ENCODE data around the gene TRIM36. TPM values are rescaled to one million over a fixed set of nuclear protein-coding genes. Genes with fewer than 3 reads are reported as not detected.

Gene TRIM36
- total and polyA plus RNA-seq, 5 donors from 2014 or later = not detected

DNA sequence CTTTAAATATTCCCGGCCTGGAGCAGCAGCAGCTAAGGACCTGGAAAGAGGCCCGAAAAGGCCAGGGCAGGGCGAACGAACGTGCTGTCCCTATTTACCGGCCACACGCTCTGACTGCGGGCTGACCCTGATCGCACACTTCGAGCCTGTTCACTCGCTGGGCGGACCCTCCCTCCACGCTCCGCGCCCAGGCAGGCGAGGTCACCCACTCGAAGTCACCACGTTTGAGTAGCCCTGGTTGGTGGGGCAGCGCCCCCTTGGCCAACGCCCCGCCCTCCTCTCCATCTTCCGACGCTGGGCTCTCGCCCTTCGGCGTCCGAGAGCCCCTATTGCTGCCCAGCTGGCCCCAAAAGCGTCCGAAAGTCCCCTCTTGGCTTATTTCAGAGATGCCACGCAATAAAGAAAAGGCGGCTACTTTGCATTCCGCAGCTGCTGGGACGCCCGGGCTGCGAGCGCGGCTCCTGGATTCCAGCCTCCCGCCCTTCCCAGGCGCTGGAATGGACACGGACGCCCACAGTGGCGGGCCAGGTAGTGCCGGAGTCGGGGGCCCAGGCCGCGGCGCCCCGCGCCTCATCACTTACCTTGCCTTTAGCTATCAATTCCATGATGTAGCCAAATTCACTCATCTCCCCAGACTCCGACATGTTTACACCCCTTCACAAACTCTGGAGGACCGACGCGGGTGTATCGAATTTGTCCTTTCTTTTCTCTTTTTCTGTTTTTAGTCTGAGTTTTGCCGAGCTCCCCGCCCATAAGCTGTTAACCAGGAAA is 9.9 kb upstream of the TRIM36 start:
- no peak overlapping the region for H3K27ac ChIP-seq (ENCODE audit: insufficient read depth, low read length, poor library complexity, severe bottlenecking)
- H3K4me1 ChIP-seq (ENCODE audit: control insufficient read depth, insufficient read depth, low read length, poor library complexity, severe bottlenecking) = peaks cover 16% of the 10 kb centered on the region
- Mint-ChIP-seq H3K4me3 (peak overlapping the region; percentile 77 to 86 (median 80)), H3K27me3 (peaks cover 95% of the 10 kb centered on the region), H3K4me1 (peaks cover 0 to 7% (median 4%) of the 10 kb centered on the region in 4 donors), H3K27ac (no peak overlapping the region), H3K9me3 (peaks cover 0 to 3% (median 0%) of the 10 kb centered on the region in 7 donors), H3K36me3 (peaks cover 6% of the 10 kb centered on the region)
- DNase-seq (peak in 1 of 3 donors; percentile 15), ATAC-seq (ENCODE audit: low read depth in 2 of 2) (no peak)
- H3K36me3 ChIP-seq (ENCODE audit: control insufficient read depth, insufficient read depth, low read length) = no peaks in the 10 kb centered on the region
- H3K9me3 ChIP-seq (ENCODE audit: control insufficient read depth in 2 of 2, low read length in 2 of 2) = no peaks in the 10 kb centered on the region
- peak overlapping the region; percentile 44 for H3K4me3 ChIP-seq (ENCODE audit: low read depth, low read length)
- peaks cover 70% of the 10 kb centered on the region for H3K27me3 ChIP-seq (ENCODE audit: control insufficient read depth, insufficient read depth, low read length)

DNA sequence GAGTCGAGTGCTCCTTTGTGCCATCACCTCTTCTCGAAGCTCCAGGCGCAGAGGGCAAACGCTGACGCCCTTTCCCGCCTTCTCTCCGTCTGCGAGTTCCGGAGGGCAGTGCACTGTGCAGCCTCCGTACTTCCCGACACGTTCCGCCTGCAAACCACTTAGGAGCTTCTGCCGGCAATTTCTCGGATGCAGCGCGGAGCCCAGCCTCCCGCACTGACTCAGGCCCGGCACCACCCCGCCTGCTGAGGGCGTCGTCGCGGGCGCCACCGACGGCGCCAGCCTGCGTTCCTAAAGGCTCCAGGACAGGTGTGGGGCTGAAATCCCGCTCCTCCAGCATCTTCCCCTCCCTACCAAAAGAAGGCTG is 9.3 kb upstream of the TRIM36 start:
- Mint-ChIP-seq H3K27ac (no peak overlapping the region), H3K27me3 (peaks cover 95% of the 10 kb centered on the region), H3K36me3 (peaks cover 6% of the 10 kb centered on the region), H3K9me3 (peaks cover 0 to 2% (median 0%) of the 10 kb centered on the region in 7 donors), H3K4me1 (peaks cover 0 to 7% (median 4%) of the 10 kb centered on the region in 4 donors), H3K4me3 (peak overlapping the region in 3 of 4 donors; percentile 19 to 50 (median 32))
- Histone ChIP-seq H3K27me3 (ENCODE audit: control insufficient read depth, insufficient read depth, low read length) (peaks cover 70% of the 10 kb centered on the region), H3K9me3 (ENCODE audit: control insufficient read depth in 2 of 2, low read length in 2 of 2) (no peaks in the 10 kb centered on the region), H3K36me3 (ENCODE audit: control insufficient read depth, insufficient read depth, low read length) (no peaks in the 10 kb centered on the region), H3K27ac (ENCODE audit: insufficient read depth, low read length, poor library complexity, severe bottlenecking) (no peak overlapping the region), H3K4me1 (ENCODE audit: control insufficient read depth, insufficient read depth, low read length, poor library complexity, severe bottlenecking) (peaks cover 16% of the 10 kb centered on the region), H3K4me3 (ENCODE audit: low read depth, low read length) (no peak overlapping the region)
- DNase-seq (no peak), ATAC-seq (ENCODE audit: low read depth in 2 of 2) (no peak)

DNA sequence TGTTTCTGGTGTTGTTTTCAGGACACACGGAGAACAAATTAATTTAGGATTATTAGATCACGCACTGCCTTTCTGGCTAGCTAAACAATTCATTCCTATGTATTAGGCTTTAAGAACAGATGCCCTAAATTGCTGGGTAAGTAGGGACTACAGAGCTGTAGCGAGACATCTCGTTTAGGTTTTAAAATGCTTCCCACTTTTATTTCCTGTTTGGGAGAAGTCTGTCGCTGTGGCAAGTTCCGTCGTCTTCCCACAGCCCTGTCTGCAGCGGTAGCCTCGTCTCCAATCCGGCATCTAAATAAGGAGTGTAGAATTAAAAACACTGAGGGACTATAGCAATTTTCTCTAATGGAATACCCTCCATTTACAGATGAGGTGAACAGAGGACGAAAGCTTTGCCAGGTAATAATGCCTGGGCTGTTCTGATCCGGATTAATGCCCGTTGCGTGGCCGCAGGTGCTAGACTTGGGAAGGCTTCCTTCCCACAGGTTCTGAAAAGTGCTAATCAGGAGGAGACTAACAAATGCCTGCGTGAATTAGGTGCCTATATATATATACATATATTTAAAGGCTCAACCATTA is 1.3 kb upstream of the TRIM36 start:
- peaks cover 49% of the 10 kb centered on the region for H3K27me3 ChIP-seq (ENCODE audit: control insufficient read depth, insufficient read depth, low read length)
- DNase-seq = no peak
- ATAC-seq (ENCODE audit: low read depth in 2 of 2) = no peak
- peaks cover 4 to 19% (median 8%) of the 10 kb centered on the region in 4 donors for H3K4me1 Mint-ChIP-seq
- H3K27ac ChIP-seq (ENCODE audit: insufficient read depth, low read length, poor library complexity, severe bottlenecking) = no peak overlapping the region
- no peak overlapping the region for H3K27ac Mint-ChIP-seq
- H3K36me3 ChIP-seq (ENCODE audit: control insufficient read depth, insufficient read depth, low read length) = no peaks in the 10 kb centered on the region
- peaks cover 3 to 15% of the 10 kb centered on the region in 2 experiments for H3K9me3 ChIP-seq (ENCODE audit: control insufficient read depth in 2 of 2, low read length in 2 of 2)
- peaks cover 72% of the 10 kb centered on the region for H3K27me3 Mint-ChIP-seq
- peak overlapping the region; percentile 6 for H3K4me3 ChIP-seq (ENCODE audit: low read depth, low read length)
- H3K36me3 Mint-ChIP-seq = no peaks in the 10 kb centered on the region
- peaks cover 0 to 16% (median 7%) of the 10 kb centered on the region in 7 donors for H3K9me3 Mint-ChIP-seq
- peak overlapping the region; percentile 68 to 91 (median 76) for H3K4me3 Mint-ChIP-seq
- peaks cover 20% of the 10 kb centered on the region for H3K4me1 ChIP-seq (ENCODE audit: control insufficient read depth, insufficient read depth, low read length, poor library complexity, severe bottlenecking)

DNA sequence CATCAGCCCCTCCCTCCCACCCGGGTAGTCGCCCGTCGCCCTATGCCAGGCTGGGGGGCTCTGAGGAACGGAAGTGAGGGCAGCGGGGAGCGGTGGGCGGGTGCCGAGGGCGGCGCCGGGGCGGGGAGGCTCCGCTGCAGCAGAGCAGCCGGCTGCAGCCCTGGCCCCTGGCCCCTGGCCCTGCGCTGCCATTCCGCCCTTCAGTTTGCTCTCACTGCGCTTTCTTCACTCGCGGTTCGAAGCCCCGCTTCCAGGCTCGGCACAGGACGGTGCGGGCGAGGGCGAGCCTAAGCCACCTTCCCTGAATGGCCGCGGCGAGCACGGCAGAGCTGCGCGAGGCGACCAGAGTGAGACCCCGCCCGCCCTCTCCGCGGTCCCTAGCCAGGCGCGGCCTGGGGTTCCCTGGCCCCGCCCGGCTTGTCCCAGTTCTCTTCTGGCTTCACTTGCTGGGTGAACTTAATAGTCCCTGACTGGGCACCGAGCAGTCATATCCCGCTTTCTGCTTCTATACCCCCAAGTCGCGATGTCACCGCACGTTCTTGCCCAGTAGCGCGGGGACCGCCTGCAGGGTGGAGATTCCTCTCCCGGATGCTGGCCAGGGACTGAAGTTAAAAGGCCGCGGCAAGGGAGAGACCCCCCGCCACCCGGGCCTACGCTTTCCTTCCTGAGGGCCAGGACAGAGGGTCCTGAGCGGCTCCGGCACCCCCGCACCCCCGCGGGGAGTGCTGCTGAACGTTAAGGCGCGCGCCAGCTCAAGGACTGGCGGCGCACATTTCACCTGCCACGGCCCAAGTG is 623 bp upstream of the TRIM36 start:
- H3K27ac Mint-ChIP-seq = no peak overlapping the region
- H3K36me3 Mint-ChIP-seq = no peaks in the 10 kb centered on the region
- ATAC-seq (ENCODE audit: low read depth in 2 of 2) (peak in 1 of 2 donors; percentile 13), DNase-seq (peak in 1 of 3 donors; percentile 28)
- H3K9me3 Mint-ChIP-seq = peaks cover 0 to 16% (median 7%) of the 10 kb centered on the region in 7 donors
- peaks cover 20% of the 10 kb centered on the region for H3K4me1 ChIP-seq (ENCODE audit: control insufficient read depth, insufficient read depth, low read length, poor library complexity, severe bottlenecking)
- no peak overlapping the region for H3K27ac ChIP-seq (ENCODE audit: insufficient read depth, low read length, poor library complexity, severe bottlenecking)
- H3K4me1 Mint-ChIP-seq = peaks cover 4 to 19% (median 8%) of the 10 kb centered on the region in 4 donors
- peak overlapping the region; percentile 68 to 91 (median 80) for H3K4me3 Mint-ChIP-seq
- peaks cover 3 to 15% of the 10 kb centered on the region in 2 experiments for H3K9me3 ChIP-seq (ENCODE audit: control insufficient read depth in 2 of 2, low read length in 2 of 2)
- peak overlapping the region; percentile 6 for H3K4me3 ChIP-seq (ENCODE audit: low read depth, low read length)
- H3K36me3 ChIP-seq (ENCODE audit: control insufficient read depth, insufficient read depth, low read length) = no peaks in the 10 kb centered on the region
- H3K27me3 ChIP-seq (ENCODE audit: control insufficient read depth, insufficient read depth, low read length) = peaks cover 48% of the 10 kb centered on the region
- H3K27me3 Mint-ChIP-seq = peaks cover 67% of the 10 kb centered on the region

DNA sequence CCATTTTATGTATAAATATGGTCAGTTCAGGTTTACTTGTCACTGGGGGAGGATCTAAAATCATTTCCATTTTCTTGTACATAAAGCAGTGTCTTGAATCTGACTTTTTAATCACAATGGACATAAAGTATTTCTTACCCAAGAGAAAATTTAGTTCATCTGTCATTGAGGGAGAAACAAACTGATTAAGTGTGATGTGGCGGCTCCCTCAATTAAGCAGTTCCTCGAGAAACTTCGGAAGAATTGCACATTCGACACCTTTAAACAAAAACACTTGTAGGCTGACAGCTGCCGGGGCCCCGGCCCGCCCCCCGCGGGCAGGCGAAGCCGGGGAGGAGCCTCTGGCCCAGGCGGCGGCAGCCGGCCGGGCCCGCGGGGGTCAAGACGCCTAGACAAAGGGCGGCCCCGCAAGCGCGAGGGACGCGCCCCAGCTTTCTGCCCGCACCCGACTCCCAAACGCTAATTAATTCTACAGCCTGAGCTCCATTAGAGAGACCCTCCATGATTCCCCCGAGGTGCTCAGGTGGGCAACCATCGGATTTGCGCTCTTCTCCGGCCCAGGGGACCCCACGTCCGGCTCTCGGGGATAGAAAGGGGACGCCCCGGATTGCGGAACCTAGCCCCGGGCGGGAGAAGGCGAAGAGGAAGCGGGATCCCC is 750 bp downstream of the TRIM36 start:
- ATAC-seq (ENCODE audit: low read depth in 2 of 2) (no peak), DNase-seq (no peak)
- Histone ChIP-seq H3K27ac (ENCODE audit: insufficient read depth, low read length, poor library complexity, severe bottlenecking) (no peak overlapping the region), H3K9me3 (ENCODE audit: control insufficient read depth in 2 of 2, low read length in 2 of 2) (peaks cover 6 to 15% of the 10 kb centered on the region in 2 experiments), H3K4me3 (ENCODE audit: low read depth, low read length) (no peak overlapping the region), H3K27me3 (ENCODE audit: control insufficient read depth, insufficient read depth, low read length) (peaks cover 40% of the 10 kb centered on the region), H3K36me3 (ENCODE audit: control insufficient read depth, insufficient read depth, low read length) (no peaks in the 10 kb centered on the region), H3K4me1 (ENCODE audit: control insufficient read depth, insufficient read depth, low read length, poor library complexity, severe bottlenecking) (peaks cover 20% of the 10 kb centered on the region)
- Mint-ChIP-seq H3K27ac (no peak overlapping the region), H3K9me3 (peaks cover 2 to 17% (median 7%) of the 10 kb centered on the region in 7 donors), H3K27me3 (peaks cover 66% of the 10 kb centered on the region), H3K4me1 (peaks cover 4 to 19% (median 8%) of the 10 kb centered on the region in 4 donors), H3K36me3 (no peaks in the 10 kb centered on the region), H3K4me3 (peak overlapping the region; percentile 66 to 89 (median 82))

DNA sequence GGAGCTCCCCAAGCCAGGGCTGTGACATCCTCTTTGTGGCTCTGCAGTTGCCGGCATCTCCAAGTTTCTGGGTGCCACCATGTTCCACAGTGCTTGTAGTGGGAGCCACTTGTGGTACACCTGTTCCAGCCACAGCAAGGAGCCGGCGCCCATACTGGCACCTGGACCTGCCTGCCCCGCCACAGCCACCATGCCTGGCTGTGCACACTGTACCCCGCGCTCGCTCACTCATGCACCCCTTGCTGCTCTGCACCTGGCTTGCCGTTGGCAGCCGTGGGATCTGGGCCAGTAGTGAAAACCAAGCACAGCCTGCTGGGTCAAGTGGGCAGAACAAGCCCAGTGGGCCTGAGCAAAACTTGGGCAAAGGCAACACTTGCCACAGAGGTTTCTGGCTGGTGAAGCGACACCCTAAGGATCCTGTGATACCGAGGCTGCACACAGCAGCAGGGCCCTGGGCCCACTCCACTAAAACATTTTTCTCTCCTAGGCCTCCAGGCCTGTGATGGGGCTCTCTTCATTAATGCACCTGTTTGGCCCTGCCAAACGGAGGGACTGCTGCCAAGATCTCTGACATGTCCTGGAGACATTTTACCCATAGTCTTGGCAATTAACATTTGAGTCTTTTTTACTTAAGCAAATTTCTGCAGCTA is 2.8 kb downstream of the TRIM36 start:
- H3K4me3 ChIP-seq (ENCODE audit: low read depth, low read length) = no peak overlapping the region
- H3K4me3 Mint-ChIP-seq = no peak overlapping the region
- ATAC-seq (ENCODE audit: low read depth in 2 of 2) (no peak), DNase-seq (no peak)
- H3K36me3 ChIP-seq (ENCODE audit: control insufficient read depth, insufficient read depth, low read length) = no peaks in the 10 kb centered on the region
- H3K27ac ChIP-seq (ENCODE audit: insufficient read depth, low read length, poor library complexity, severe bottlenecking) = no peak overlapping the region
- H3K36me3 Mint-ChIP-seq = no peaks in the 10 kb centered on the region
- peaks cover 1 to 14% (median 7%) of the 10 kb centered on the region in 7 donors for H3K9me3 Mint-ChIP-seq
- H3K27me3 ChIP-seq (ENCODE audit: control insufficient read depth, insufficient read depth, low read length) = peaks cover 29% of the 10 kb centered on the region
- H3K27me3 Mint-ChIP-seq = peaks cover 59% of the 10 kb centered on the region
- peaks cover 20% of the 10 kb centered on the region for H3K4me1 ChIP-seq (ENCODE audit: control insufficient read depth, insufficient read depth, low read length, poor library complexity, severe bottlenecking)
- H3K9me3 ChIP-seq (ENCODE audit: control insufficient read depth in 2 of 2, low read length in 2 of 2) = peaks cover 6 to 15% of the 10 kb centered on the region in 2 experiments
- no peak overlapping the region for H3K27ac Mint-ChIP-seq
- H3K4me1 Mint-ChIP-seq = peaks cover 4 to 19% (median 8%) of the 10 kb centered on the region in 4 donors

DNA sequence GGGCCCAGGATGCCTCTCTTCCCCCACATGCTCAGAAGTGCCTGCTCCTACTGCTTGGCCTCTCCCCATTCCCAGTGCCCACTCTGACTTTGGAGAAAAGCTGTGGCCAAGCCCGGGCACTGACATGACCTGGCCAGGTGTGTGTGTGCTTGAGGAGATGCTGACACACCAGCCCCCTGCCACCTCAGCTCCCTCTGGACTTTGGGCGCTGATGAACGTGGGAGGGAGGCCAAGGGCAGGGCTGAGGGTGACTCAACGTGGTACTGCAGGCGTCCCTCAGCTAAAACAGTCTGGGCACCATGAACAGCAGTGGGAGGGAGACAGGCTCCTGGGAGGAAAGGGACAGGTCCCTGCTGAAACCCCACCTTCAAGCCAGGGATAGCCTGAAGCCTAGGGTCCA is 3.9 kb downstream of the TRIM36 start:
- Histone ChIP-seq H3K27me3 (ENCODE audit: control insufficient read depth, insufficient read depth, low read length) (peaks cover 26% of the 10 kb centered on the region), H3K9me3 (ENCODE audit: control insufficient read depth in 2 of 2, low read length in 2 of 2) (peaks cover 6 to 15% of the 10 kb centered on the region in 2 experiments), H3K36me3 (ENCODE audit: control insufficient read depth, insufficient read depth, low read length) (no peaks in the 10 kb centered on the region), H3K4me3 (ENCODE audit: low read depth, low read length) (no peak overlapping the region), H3K4me1 (ENCODE audit: control insufficient read depth, insufficient read depth, low read length, poor library complexity, severe bottlenecking) (peaks cover 17% of the 10 kb centered on the region), H3K27ac (ENCODE audit: insufficient read depth, low read length, poor library complexity, severe bottlenecking) (no peak overlapping the region)
- Mint-ChIP-seq H3K36me3 (no peaks in the 10 kb centered on the region), H3K27me3 (peaks cover 54% of the 10 kb centered on the region), H3K4me1 (peaks cover under 1 to 14% (median 5%) of the 10 kb centered on the region in 4 donors), H3K9me3 (peaks cover 1 to 14% (median 7%) of the 10 kb centered on the region in 7 donors), H3K27ac (no peak overlapping the region), H3K4me3 (no peak overlapping the region)
- no peak for ATAC-seq (ENCODE audit: low read depth in 2 of 2)
- no peak for DNase-seq
